GM19438 (cell line): ENCODE data around the gene ACACB.
A peak's percentile ranks its signal among the peaks of the same experiment; 100 is the strongest.

Experiments used
- ATAC-seq: cut with Tn5 transposase; IDR thresholded peaks from one replicate; pipeline ENCODE4 v1.9.1; 2021; ENCODE audit warnings: low read depth; ENCODE audit not compliant: unreplicated experiment

Gene ACACB

GRCh38 chr12:109115758-109116610, at the start of gene ACACB:
TSS of gene ACACB (plus strand) at chr12:109116587. CDS start at chr12:109139406, 22,819 bp downstream.
- ATAC-seq, result no peak

GRCh38 chr12:109069307-109070271, 46.8 kb upstream of the ACACB start:
- ATAC-seq, result no peak

GRCh38 chr12:109074866-109075265, 41.5 kb upstream of the ACACB start:
- ATAC-seq, result no peak

- no peak for ATAC-seq
Observed at GRCh38 chr12:109082751-109083150, 33.6 kb upstream of the ACACB start.

- ATAC-seq, result no peak
Observed at GRCh38 chr12:109084425-109084824, 32.0 kb upstream of the ACACB start.

GRCh38 chr12:109085590-109085989, 30.8 kb upstream of the ACACB start:
- no peak for ATAC-seq

GRCh38 chr12:109087250-109087649, 29.1 kb upstream of the ACACB start:
- ATAC-seq, result no peak

GRCh38 chr12:109088818-109089217, 27.6 kb upstream of the ACACB start:
- ATAC-seq, result no peak

- ATAC-seq, result no peak
Observed at GRCh38 chr12:109089683-109090082, 26.7 kb upstream of the ACACB start.

GRCh38 chr12:109092497-109093021, 23.8 kb upstream of the ACACB start:
- ATAC-seq, result no peak

GRCh38 chr12:109093022-109093918, 23.1 kb upstream of the ACACB start, which contains the start of gene ALKBH2:
TSS of gene ALKBH2 (minus strand) at chr12:109093472. CDS start at chr12:109092786, 686 bp downstream.
- ATAC-seq, result peak; percentile 48

GRCh38 chr12:109097140-109097434, 19.3 kb upstream of the ACACB start:
- no peak for ATAC-seq

GRCh38 chr12:109097435-109098182, 18.8 kb upstream of the ACACB start, which contains the start of gene UNG:
TSS of gene UNG (plus strand) at chr12:109097597. CDS start at chr12:109097680, 83 bp downstream.
- ATAC-seq, result peak; percentile 86

- peak; percentile 31 for ATAC-seq
Observed at GRCh38 chr12:109098183-109098604, 18.2 kb upstream of the ACACB start.

- no peak for ATAC-seq
Observed at GRCh38 chr12:109098651-109099050, 17.7 kb upstream of the ACACB start.

- ATAC-seq, result no peak
Observed at GRCh38 chr12:109099431-109100020, 16.9 kb upstream of the ACACB start.

GRCh38 chr12:109100741-109101140, 15.6 kb upstream of the ACACB start:
- ATAC-seq, result no peak

GRCh38 chr12:109102491-109102890, 13.9 kb upstream of the ACACB start:
- ATAC-seq, result no peak

GRCh38 chr12:109105176-109105575, 11.2 kb upstream of the ACACB start:
- ATAC-seq, result no peak
